ENCODE measurements around the gene IQGAP2. TPM values are rescaled to one million over a fixed set of nuclear protein-coding genes. Genes with fewer than 3 reads are reported as not detected.

IQGAP2 gene
- total and polyA plus RNA-seq, 9 of the 15 experiments (the other 6 are each of a cell fraction or from before 2014, with no cell fraction given), result 8.7 to 23.2 (median 17.4) TPM

GRCh38 chr5:76385540-76385939, 17.5 kb upstream of the IQGAP2 start (continued):
- TF ChIP-seq REST (IDR thresholded peaks at IDR 0.05; ENCODE audit: borderline replicate concordance) (no peak), REST (CRISPR knock-in tag; IDR thresholded peaks at IDR 0.05; ENCODE audit: low read depth) (no peak), RFX5 (IDR thresholded peaks at IDR 0.05; ENCODE audit: low read depth, low read length) (no peak), ZNF24 (IDR thresholded peaks at IDR 0.05) (no peak)
- TF ChIP-seq, protein P1, sequence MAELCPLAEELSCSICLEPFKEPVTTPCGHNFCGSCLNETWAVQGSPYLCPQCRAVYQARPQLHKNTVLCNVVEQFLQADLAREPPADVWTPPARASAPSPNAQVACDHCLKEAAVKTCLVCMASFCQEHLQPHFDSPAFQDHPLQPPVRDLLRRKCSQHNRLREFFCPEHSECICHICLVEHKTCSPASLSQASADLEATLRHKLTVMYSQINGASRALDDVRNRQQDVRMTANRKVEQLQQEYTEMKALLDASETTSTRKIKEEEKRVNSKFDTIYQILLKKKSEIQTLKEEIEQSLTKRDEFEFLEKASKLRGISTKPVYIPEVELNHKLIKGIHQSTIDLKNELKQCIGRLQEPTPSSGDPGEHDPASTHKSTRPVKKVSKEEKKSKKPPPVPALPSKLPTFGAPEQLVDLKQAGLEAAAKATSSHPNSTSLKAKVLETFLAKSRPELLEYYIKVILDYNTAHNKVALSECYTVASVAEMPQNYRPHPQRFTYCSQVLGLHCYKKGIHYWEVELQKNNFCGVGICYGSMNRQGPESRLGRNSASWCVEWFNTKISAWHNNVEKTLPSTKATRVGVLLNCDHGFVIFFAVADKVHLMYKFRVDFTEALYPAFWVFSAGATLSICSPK (IDR thresholded peaks at IDR 0.05; ENCODE audit: borderline replicate concordance), result no peak
